ENCODE results near the gene ZFAND5. TPM values are rescaled to one million over a fixed set of nuclear protein-coding genes. Genes with fewer than 3 reads are reported as not detected.

The ZFAND5 gene
- polyA plus RNA-seq, 1 donor from 2014 or later, result 338 TPM

DNA sequence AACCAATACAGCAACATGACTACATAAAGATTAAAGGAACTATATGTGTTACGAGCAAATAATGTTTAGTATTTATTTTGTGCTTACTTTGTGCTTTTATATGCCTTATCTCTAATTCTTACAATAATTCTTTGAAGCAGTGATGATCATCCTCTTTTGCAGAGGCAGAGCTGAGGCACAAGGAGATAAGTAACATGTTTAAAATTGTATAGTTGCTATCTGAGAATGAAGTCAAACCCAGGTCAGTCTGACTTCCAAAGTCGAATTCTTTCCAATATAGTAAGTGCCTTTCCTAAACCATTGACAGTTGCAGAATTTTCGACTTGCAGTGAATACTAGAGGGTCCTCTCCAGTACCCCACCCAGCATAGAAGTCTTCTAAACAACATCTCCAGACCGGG is 12.0 kb upstream of the ZFAND5 start:
- H3K27me3 ChIP-seq (ENCODE audit: insufficient read depth, low read depth, low read length), result no peaks in the 10 kb centered on the region
- no peak overlapping the region for H3K4me3 ChIP-seq (ENCODE audit: low read length)
- no peaks in the 10 kb centered on the region for H3K79me2 ChIP-seq (replicated peaks; ENCODE audit: insufficient read depth, low read length)
- no peaks in the 10 kb centered on the region for H3K9me2 ChIP-seq (ENCODE audit: insufficient read depth, low read length)
- H2AFZ ChIP-seq (ENCODE audit: low read depth, low read length), result no peak overlapping the region
- H3K4me2 ChIP-seq (ENCODE audit: low read length), result no peak overlapping the region
- H3K9ac ChIP-seq (ENCODE audit: low read length), result no peak overlapping the region
- TF ChIP-seq TAF1 (IDR thresholded peaks at IDR 0.05; ENCODE audit: low read depth), result no peak
- TF ChIP-seq EZH2 (IDR thresholded peaks at IDR 0.05; ENCODE audit: borderline replicate concordance, insufficient read depth, low read length, poor library complexity, severe bottlenecking), result no peak
- no peak for TF ChIP-seq RAD21 (conservative IDR thresholded peaks at IDR 0.05)
- no peak for TF ChIP-seq SMC3 (conservative IDR thresholded peaks at IDR 0.05; ENCODE audit: poor library complexity)
- no peak for TF ChIP-seq EP300 (conservative IDR thresholded peaks at IDR 0.05; ENCODE audit: poor library complexity, severe bottlenecking)
- TF ChIP-seq POLR2AphosphoS5 (IDR thresholded peaks at IDR 0.05), result no peak
- no peak for TF ChIP-seq MXI1 (conservative IDR thresholded peaks at IDR 0.05; ENCODE audit: poor library complexity, severe bottlenecking)
- TF ChIP-seq, protein P1, sequence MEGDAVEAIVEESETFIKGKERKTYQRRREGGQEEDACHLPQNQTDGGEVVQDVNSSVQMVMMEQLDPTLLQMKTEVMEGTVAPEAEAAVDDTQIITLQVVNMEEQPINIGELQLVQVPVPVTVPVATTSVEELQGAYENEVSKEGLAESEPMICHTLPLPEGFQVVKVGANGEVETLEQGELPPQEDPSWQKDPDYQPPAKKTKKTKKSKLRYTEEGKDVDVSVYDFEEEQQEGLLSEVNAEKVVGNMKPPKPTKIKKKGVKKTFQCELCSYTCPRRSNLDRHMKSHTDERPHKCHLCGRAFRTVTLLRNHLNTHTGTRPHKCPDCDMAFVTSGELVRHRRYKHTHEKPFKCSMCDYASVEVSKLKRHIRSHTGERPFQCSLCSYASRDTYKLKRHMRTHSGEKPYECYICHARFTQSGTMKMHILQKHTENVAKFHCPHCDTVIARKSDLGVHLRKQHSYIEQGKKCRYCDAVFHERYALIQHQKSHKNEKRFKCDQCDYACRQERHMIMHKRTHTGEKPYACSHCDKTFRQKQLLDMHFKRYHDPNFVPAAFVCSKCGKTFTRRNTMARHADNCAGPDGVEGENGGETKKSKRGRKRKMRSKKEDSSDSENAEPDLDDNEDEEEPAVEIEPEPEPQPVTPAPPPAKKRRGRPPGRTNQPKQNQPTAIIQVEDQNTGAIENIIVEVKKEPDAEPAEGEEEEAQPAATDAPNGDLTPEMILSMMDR (IDR thresholded peaks at IDR 0.05; ENCODE audit: poor library complexity, severe bottlenecking), result no peak
- TF ChIP-seq, protein P2, sequence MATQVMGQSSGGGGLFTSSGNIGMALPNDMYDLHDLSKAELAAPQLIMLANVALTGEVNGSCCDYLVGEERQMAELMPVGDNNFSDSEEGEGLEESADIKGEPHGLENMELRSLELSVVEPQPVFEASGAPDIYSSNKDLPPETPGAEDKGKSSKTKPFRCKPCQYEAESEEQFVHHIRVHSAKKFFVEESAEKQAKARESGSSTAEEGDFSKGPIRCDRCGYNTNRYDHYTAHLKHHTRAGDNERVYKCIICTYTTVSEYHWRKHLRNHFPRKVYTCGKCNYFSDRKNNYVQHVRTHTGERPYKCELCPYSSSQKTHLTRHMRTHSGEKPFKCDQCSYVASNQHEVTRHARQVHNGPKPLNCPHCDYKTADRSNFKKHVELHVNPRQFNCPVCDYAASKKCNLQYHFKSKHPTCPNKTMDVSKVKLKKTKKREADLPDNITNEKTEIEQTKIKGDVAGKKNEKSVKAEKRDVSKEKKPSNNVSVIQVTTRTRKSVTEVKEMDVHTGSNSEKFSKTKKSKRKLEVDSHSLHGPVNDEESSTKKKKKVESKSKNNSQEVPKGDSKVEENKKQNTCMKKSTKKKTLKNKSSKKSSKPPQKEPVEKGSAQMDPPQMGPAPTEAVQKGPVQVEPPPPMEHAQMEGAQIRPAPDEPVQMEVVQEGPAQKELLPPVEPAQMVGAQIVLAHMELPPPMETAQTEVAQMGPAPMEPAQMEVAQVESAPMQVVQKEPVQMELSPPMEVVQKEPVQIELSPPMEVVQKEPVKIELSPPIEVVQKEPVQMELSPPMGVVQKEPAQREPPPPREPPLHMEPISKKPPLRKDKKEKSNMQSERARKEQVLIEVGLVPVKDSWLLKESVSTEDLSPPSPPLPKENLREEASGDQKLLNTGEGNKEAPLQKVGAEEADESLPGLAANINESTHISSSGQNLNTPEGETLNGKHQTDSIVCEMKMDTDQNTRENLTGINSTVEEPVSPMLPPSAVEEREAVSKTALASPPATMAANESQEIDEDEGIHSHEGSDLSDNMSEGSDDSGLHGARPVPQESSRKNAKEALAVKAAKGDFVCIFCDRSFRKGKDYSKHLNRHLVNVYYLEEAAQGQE (IDR thresholded peaks at IDR 0.05; ENCODE audit: borderline replicate concordance), result no peak
- H3K36me3 ChIP-seq (ENCODE audit: insufficient read depth, low read length), result no peaks in the 10 kb centered on the region
- no peak overlapping the region for H3K27ac ChIP-seq (ENCODE audit: low read length)
- no peaks in the 10 kb centered on the region for H4K20me1 ChIP-seq (ENCODE audit: insufficient read depth)
- H3K9me3 ChIP-seq (ENCODE audit: low read length), result no peaks in the 10 kb centered on the region
- H3F3A ChIP-seq (ENCODE audit: insufficient read depth, low read length, poor library complexity, severe bottlenecking), result no peaks in the 10 kb centered on the region

DNA sequence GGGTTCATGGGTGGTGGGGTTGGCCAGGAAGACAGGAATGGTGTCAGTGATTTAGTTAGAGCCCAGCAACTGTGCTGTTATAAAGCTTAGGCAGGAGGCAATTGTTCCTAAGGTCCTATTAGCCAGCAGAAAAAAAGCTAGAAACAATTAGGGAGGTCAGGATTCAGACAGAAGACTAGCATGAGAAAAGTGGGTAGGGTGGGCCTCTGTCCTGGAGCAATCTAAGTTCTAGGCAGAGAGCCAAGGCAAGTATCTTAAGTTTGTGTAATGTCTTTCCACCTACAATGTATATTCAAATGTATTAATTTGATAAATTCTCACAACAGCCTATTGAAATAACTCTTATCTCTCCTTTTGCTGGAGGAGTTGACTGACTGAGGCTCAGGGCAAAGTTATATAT is 6.1 kb upstream of the ZFAND5 start:
- Histone ChIP-seq H3K9ac (ENCODE audit: low read length) (no peak overlapping the region), H4K20me1 (ENCODE audit: insufficient read depth) (no peaks in the 10 kb centered on the region), H3K27me3 (ENCODE audit: insufficient read depth, low read depth, low read length) (no peaks in the 10 kb centered on the region), H3K9me3 (ENCODE audit: low read length) (no peaks in the 10 kb centered on the region), H3K9me2 (ENCODE audit: insufficient read depth, low read length) (no peaks in the 10 kb centered on the region), H3K27ac (ENCODE audit: low read length) (no peak overlapping the region), H3F3A (ENCODE audit: insufficient read depth, low read length, poor library complexity, severe bottlenecking) (no peaks in the 10 kb centered on the region), H3K4me2 (ENCODE audit: low read length) (no peak overlapping the region), H2AFZ (ENCODE audit: low read depth, low read length) (no peak overlapping the region), H3K79me2 (replicated peaks; ENCODE audit: insufficient read depth, low read length) (no peaks in the 10 kb centered on the region), H3K36me3 (ENCODE audit: insufficient read depth, low read length) (no peaks in the 10 kb centered on the region), H3K4me3 (ENCODE audit: low read length) (no peak overlapping the region)
- no peak for TF ChIP-seq EP300 (conservative IDR thresholded peaks at IDR 0.05; ENCODE audit: poor library complexity, severe bottlenecking)
- no peak for TF ChIP-seq RAD21 (conservative IDR thresholded peaks at IDR 0.05)
- TF ChIP-seq POLR2AphosphoS5 (IDR thresholded peaks at IDR 0.05), result no peak
- no peak for TF ChIP-seq TAF1 (IDR thresholded peaks at IDR 0.05; ENCODE audit: low read depth)
- TF ChIP-seq, protein P2 (IDR thresholded peaks at IDR 0.05; ENCODE audit: borderline replicate concordance), result no peak
- TF ChIP-seq EZH2 (IDR thresholded peaks at IDR 0.05; ENCODE audit: borderline replicate concordance, insufficient read depth, low read length, poor library complexity, severe bottlenecking), result no peak
- TF ChIP-seq SMC3 (conservative IDR thresholded peaks at IDR 0.05; ENCODE audit: poor library complexity), result no peak
- no peak for TF ChIP-seq MXI1 (conservative IDR thresholded peaks at IDR 0.05; ENCODE audit: poor library complexity, severe bottlenecking)
- TF ChIP-seq, protein P1 (IDR thresholded peaks at IDR 0.05; ENCODE audit: poor library complexity, severe bottlenecking), result no peak

All from neural cell (in vitro differentiated cells).